ENCODE data around the gene DEDD. TPM values are rescaled to one million over a fixed set of nuclear protein-coding genes. Genes with fewer than 3 reads are reported as not detected.

Gene DEDD
- polyA plus RNA-seq, 1 experiment, result 34.9 TPM

DNA sequence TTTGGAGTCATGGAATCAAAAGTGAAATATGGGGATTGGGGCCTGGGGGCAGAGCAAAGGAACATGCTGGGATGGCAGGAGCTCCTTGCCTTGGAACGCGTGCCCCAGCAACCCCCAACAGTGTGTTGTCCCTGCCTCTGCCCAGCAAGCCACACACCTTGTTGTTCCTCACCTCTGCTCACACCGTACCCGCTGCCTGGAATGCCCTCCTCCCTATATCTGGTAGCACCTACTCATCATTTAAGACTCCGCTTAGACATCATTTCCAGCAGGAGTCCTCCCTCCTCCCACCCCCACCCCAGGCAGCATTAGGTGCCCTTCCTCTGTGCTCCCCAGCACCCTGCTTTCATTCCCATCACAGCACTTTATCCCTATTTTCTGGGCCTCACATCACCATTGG, 50.9 kb downstream of the DEDD start:
- DNase-seq (ENCODE audit: low read depth, low spot score), result no peak
- H3K27ac ChIP-seq (ENCODE audit: low read depth, low read length), result no peak overlapping the region
- H3K27me3 ChIP-seq (ENCODE audit: control insufficient read depth, insufficient read depth, low read length), result no peaks in the 10 kb centered on the region
- ChIA-PET CTCF (interaction anchor here (1.3 kb wide), 1 partner anchor 16 kb away, joined by 4 read pairs; the partner anchor contains the start of gene KLHDC9), POLR2A (no interaction called here)
- H3K9me3 ChIP-seq (ENCODE audit: control insufficient read depth, insufficient read depth, low read length), result no peaks in the 10 kb centered on the region; the same call in 1 of the 2 replicates
- H3K4me3 ChIP-seq (ENCODE audit: low read depth, low read length), result no peak overlapping the region
- TF ChIP-seq, protein P1, sequence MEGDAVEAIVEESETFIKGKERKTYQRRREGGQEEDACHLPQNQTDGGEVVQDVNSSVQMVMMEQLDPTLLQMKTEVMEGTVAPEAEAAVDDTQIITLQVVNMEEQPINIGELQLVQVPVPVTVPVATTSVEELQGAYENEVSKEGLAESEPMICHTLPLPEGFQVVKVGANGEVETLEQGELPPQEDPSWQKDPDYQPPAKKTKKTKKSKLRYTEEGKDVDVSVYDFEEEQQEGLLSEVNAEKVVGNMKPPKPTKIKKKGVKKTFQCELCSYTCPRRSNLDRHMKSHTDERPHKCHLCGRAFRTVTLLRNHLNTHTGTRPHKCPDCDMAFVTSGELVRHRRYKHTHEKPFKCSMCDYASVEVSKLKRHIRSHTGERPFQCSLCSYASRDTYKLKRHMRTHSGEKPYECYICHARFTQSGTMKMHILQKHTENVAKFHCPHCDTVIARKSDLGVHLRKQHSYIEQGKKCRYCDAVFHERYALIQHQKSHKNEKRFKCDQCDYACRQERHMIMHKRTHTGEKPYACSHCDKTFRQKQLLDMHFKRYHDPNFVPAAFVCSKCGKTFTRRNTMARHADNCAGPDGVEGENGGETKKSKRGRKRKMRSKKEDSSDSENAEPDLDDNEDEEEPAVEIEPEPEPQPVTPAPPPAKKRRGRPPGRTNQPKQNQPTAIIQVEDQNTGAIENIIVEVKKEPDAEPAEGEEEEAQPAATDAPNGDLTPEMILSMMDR (IDR thresholded peaks at IDR 0.05; ENCODE audit: low read depth, low read length), result no peak

DNA sequence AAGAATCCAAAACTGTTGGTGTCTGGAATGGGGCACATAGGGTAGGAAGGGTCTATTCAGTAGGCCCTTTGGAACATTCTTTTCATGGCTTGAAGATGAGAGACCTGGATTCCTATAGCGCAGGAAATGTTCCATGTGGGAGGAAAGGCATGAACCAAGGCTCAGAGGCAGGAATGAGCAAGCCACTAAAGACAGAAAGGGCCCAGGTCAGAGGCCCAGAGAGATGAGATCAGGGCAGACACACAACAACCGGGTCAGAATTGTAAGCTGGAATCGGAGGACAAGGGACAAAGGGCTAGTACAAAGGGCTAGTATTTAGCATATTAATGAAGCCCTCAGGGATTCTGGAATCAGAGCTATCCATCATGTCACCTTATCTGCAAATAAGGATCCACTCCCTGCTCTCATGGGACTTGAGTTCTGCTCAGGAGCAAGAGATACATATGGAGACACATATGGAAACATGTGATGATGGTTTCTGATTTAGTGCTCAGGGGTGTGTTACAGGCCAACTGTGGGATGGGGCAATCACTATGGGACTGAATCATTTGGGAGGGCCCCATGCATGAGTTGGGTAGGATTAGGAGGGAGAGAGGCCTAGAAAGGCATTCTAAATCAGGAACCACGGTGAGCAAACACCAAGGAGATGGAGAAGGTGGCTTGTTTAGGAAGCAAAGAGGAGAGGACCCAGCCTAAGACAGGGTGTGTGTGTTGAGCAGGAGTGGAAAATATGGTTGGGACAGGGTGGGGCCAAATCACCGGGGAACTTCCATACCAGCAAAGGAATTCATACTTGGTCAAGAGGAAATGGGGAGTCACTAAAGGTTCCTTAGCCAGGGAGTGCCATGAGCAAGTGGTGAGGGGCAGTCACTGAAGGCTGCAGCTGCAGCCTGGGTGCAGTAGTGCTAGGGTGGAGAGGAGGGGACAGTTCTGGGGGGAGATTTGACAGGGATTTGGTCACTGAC, 51.7 kb downstream of the DEDD start:
- ChIA-PET POLR2A (no interaction called here), CTCF (interaction anchor here (0.6 to 1.3 kb wide), 2 partner anchors 17 to 81 kb away, joined by 3 to 4 read pairs; partner anchors contain the start of gene KLHDC9)
- H3K27me3 ChIP-seq (ENCODE audit: control insufficient read depth, insufficient read depth, low read length), result no peaks in the 10 kb centered on the region
- no peak overlapping the region for H3K27ac ChIP-seq (ENCODE audit: low read depth, low read length)
- H3K4me3 ChIP-seq (ENCODE audit: low read depth, low read length), result no peak overlapping the region
- DNase-seq (ENCODE audit: low read depth, low spot score), result no peak
- no peaks in the 10 kb centered on the region; the same call in 1 of the 2 replicates for H3K9me3 ChIP-seq (ENCODE audit: control insufficient read depth, insufficient read depth, low read length)
- TF ChIP-seq, protein P1 (IDR thresholded peaks at IDR 0.05; ENCODE audit: low read depth, low read length), result no peak

DNA sequence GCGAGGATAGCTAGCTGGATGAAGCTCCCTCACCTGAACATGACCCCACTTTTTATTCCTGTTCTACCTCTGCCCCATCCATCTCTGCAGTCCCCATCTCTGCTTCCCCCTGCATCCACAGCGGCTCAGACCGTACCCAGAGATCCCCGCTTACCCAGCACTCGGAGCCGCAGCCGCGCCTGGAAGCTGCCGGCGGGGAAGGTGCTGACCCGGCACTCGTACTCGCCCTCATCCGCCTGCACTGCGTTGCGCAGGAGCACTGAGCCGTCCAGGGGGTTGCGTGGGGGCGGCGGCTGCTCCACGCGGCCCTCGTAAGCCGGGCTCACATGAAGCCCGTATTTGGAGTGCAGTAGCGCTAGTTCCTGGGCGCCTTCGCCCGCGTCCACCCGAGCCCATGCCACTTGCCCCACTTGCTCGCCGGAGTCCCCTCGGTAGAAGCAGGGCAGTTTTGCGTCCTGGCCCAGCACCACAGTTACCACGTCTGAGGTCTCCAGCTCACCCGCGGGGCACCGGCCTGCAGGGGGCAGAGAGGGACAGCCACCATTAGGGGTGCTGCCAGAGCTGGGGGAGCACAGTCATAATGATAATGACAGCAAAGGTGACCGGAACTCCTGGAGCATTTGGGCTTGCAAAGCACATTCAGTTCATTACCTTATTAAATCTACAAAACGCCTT, 52.9 kb downstream of the DEDD start:
- no peaks in the 10 kb centered on the region for H3K27me3 ChIP-seq (ENCODE audit: control insufficient read depth, insufficient read depth, low read length)
- ChIA-PET CTCF (interaction anchor here (0.5 kb wide), 1 partner anchor 66 kb away, joined by 4 read pairs; no protein-coding TSS in a partner anchor), POLR2A (interaction anchor here (0.6 kb wide), 1 partner anchor 87 kb away, joined by 5 read pairs; no protein-coding TSS in a partner anchor)
- H3K4me3 ChIP-seq (ENCODE audit: low read depth, low read length), result no peak overlapping the region
- TF ChIP-seq, protein P1 (IDR thresholded peaks at IDR 0.05; ENCODE audit: low read depth, low read length), result 0 out of 2 replicates have a peak, but pooled peaks have one; percentile 1
- no peaks in the 10 kb centered on the region; the same call in 1 of the 2 replicates for H3K9me3 ChIP-seq (ENCODE audit: control insufficient read depth, insufficient read depth, low read length)
- H3K27ac ChIP-seq (ENCODE audit: low read depth, low read length), result no peak overlapping the region
- DNase-seq (ENCODE audit: low read depth, low spot score), result no peak

DNA sequence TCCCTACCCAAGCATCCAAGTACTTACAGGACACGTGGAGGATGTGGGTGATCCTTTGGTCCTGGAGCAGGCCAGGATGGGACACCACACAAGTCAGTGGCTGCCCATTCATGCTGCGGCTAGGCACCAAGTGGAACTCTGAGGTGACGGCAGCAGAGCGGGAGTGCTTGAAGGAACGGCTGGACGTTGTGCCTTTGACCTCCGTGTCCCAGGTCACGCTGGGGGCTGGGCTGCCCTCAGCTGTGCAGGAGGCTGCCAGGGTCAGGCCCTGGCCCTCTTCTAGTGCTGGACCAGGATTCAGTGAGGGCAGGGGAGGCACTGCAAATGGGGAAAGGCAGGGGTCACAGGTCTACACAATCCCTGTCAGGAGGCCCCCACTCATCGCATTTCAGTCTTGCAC, 55.0 kb downstream of the DEDD start:
- TF ChIP-seq, protein P1 (IDR thresholded peaks at IDR 0.05; ENCODE audit: low read depth, low read length), result no peak
- ChIA-PET CTCF (no interaction called here), POLR2A (no interaction called here)
- H3K27ac ChIP-seq (ENCODE audit: low read depth, low read length), result no peak overlapping the region
- DNase-seq (ENCODE audit: low read depth, low spot score), result no peak
- no peaks in the 10 kb centered on the region; the same call in 1 of the 2 replicates for H3K9me3 ChIP-seq (ENCODE audit: control insufficient read depth, insufficient read depth, low read length)
- no peaks in the 10 kb centered on the region for H3K27me3 ChIP-seq (ENCODE audit: control insufficient read depth, insufficient read depth, low read length)
- H3K4me3 ChIP-seq (ENCODE audit: low read depth, low read length), result no peak overlapping the region

All from AG04450 (cell line).